ENCODE measurements around the gene CCL4. TPM values are rescaled to one million over a fixed set of nuclear protein-coding genes. Genes with fewer than 3 reads are reported as not detected.
"Not testable (repeated sequence)": the region's sequence is repeated elsewhere in the genome, so short reads cannot be mapped to it uniquely, and the experiment has no call there.

CCL4 gene
- total RNA-seq, 1 donor from 2014 or later = 0.40 TPM

DNA sequence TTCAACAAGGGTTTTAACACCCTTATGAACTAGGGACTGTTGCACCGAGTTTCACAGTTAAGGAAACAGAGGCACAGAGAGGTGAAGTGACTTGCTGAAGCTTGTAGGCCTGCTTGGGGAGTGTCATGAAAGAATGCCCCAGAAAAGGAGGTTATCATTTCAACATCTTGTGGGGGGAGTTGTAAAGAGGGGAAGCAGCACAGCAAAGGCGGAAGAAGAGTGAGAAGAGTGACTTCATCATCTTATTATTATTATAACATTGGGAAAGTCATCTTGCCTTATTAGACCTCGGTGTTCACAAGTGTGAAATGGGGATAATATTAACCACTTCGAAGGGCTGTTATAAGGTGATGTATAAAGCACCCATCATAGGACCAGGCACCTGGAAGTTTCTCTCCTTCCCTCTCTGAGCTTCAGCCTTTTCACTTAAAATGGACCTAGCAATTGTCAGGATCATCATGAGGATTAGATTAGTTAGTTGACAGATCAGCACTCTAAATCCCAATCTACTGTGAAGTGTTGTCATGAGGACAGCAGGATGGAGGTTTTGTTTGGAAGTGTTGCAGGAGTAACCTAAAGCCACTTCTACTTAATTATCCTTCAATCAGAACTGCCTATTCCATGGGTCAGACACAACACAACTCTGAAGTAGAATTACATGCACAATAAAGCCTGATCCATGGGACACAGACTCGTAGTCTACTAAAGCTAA, 2.3 kb downstream of the CCL4 start:
- no peak for DNase-seq (ENCODE audit: low read depth)
- H3K4me3 ChIP-seq (ENCODE audit: low read depth, low read length) = no peak overlapping the region
- TF ChIP-seq, protein P1, sequence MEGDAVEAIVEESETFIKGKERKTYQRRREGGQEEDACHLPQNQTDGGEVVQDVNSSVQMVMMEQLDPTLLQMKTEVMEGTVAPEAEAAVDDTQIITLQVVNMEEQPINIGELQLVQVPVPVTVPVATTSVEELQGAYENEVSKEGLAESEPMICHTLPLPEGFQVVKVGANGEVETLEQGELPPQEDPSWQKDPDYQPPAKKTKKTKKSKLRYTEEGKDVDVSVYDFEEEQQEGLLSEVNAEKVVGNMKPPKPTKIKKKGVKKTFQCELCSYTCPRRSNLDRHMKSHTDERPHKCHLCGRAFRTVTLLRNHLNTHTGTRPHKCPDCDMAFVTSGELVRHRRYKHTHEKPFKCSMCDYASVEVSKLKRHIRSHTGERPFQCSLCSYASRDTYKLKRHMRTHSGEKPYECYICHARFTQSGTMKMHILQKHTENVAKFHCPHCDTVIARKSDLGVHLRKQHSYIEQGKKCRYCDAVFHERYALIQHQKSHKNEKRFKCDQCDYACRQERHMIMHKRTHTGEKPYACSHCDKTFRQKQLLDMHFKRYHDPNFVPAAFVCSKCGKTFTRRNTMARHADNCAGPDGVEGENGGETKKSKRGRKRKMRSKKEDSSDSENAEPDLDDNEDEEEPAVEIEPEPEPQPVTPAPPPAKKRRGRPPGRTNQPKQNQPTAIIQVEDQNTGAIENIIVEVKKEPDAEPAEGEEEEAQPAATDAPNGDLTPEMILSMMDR (conservative IDR thresholded peaks at IDR 0.05; ENCODE audit: low read depth, low read length) = no peak

DNA sequence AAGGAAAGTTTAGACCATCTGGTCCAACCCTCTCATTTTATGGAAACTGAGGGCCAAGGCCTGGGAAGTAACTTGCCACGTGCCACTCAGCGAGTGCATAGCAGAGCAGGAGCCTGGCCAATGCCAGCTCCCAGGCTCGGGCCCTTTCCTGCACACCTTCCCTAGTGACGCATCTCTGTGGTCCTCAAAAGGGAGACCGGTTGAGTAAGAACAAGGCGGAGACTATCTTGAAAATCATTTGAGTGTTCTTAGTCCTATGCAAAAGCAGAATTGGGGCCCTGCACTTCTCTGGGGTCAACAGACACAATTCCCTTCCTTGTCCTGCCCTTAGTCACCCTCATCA, 2.8 kb downstream of the CCL4 start:
- H3K4me3 ChIP-seq (ENCODE audit: low read depth, low read length) = no peak overlapping the region
- DNase-seq (ENCODE audit: low read depth) = no peak
- TF ChIP-seq, protein P1 (conservative IDR thresholded peaks at IDR 0.05; ENCODE audit: low read depth, low read length) = no peak

DNA sequence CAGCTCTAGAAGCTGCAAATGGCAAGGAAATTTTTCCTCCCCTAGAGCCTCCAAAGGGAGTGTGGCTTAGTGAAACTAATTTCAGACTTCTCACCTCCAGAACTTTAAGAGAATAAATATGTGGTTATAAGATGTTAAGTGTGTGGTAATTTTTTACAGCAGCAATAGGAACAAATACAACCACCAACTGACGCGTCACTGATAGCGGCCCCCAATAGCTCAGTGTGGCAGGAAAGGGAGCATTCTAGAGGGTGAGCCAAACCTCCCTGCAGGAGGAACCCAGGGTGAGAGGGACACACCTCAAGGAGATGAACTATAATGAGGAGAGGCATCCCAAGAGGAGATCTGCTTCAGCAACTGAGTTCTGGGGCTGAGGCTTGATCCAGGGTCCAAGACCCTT, 4.0 kb downstream of the CCL4 start:
- TF ChIP-seq, protein P1 (conservative IDR thresholded peaks at IDR 0.05; ENCODE audit: low read depth, low read length) = no peak

DNA sequence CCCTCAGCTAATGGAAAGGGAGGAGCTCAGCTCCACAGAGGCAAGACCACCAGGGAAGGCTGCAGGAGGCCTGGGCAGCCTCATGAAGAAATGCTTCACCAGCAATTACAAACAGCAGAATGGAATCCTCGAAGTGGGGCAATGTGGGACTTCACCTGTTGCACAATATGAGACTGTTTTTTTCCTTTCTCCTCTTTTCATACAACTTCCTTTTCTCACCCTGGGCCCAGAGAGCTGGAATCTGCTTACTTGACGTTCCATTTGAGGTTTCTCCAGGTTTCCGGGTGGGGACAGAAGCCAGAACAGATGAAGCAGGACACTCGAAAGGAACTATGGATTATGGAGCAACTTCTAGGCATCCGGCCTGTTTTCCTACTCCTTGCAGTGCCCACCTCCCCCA, 4.6 kb downstream of the CCL4 start:
- H3K4me3 ChIP-seq (ENCODE audit: low read depth, low read length); DNase-seq (ENCODE audit: low read depth): not testable (repeated sequence)

More for the DNA sequence above, 4.0 kb downstream of the CCL4 start:
- DNase-seq (ENCODE audit: low read depth) = no peak
- no peak overlapping the region for H3K4me3 ChIP-seq (ENCODE audit: low read depth, low read length)

DNA sequence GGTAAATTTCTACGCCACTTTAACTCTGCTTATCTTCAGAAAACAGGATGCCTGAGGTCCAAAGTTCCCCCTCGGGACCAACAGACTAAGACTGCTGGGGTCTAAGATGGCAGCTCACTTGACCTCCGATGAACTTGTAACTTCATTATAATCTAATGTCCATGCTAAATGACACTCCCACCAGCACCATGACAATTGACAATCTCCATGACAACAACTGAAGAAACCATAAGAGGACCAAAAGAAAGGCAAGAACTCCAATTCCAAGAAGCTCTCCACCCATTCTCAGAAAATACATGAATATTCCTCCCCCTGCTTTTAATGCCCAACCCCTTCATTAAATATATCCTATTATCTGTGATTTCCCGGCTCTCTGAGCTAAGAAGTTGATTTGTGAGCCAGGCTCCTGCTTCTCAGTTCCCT, 7.5 kb downstream of the CCL4 start:
- TF ChIP-seq, protein P1 (conservative IDR thresholded peaks at IDR 0.05; ENCODE audit: low read depth, low read length) = no peak
- no peak overlapping the region for H3K4me3 ChIP-seq (ENCODE audit: low read depth, low read length)
- DNase-seq (ENCODE audit: low read depth) = no peak

DNA sequence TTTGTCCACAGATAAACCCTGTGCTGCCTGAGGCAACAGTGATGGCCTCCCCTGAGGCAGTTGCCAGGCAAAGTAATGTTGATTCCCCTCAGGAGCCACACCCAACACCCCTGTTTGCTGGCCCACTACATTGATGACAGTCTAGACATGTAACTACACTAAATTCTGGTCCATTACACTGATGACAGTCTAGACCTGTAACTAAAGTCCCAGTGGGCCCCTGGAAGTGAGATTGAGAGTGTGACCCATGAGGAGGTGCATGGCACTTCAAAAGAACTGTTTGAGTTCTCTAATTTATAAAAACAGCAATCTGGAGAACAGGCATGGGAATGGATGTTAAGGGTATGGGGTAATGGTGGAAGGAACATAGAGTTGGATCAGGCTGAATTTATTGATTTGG, 8.9 kb downstream of the CCL4 start:
- TF ChIP-seq, protein P1 (conservative IDR thresholded peaks at IDR 0.05; ENCODE audit: low read depth, low read length) = no peak
- no peak overlapping the region for H3K4me3 ChIP-seq (ENCODE audit: low read depth, low read length)
- DNase-seq (ENCODE audit: low read depth) = no peak

DNA sequence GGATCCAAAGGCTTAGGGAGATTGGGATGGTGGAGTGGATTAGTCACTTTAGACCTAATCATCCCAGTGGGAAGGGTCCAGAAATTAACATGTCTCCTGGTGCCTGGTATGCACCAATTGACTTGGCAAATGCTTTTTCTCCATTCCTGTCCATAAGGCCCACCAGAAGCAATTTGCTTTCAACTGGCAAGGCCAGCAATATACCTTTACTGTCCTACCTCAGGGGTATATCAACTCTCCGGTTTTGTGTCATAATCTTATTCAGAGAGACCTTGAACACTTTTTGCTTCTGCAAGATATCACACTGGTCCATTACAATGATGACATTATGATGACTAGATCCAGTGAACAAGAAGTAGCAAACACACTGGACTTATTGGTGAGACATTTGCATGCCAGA, 9.5 kb downstream of the CCL4 start:
- not testable (repeated sequence) for H3K4me3 ChIP-seq (ENCODE audit: low read depth, low read length); DNase-seq (ENCODE audit: low read depth)

DNA sequence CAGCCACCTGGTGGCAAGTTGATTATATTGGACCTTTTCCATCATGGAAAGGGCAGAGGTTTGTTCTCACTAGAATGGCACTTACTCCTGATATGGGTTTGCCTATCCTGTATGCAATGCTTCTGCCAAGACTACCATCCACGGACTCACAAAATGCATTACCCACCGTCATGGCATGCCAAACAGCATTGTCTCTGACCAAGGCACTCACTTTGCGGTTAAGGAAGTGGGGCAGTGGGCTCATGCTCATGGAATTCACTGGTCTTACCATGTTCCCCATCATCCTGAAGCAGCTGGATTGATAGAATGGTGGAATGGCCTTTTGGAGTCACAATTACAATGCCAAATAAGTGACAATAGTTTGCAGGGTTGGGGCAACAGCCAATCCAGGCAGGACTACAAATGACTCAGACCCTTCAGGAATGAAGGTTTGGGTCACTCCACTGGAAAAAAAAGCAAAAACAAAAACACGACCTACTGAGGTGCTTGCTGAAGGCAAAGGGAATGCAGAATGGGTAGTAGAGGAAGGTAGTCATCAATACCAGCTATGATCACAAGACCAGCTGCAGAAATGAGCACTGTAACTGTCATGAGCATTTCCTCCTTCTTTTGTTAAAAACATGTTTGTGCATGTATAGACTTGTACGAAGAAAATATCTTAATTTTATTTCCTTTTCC, 11.5 kb downstream of the CCL4 start:
- not testable (repeated sequence) for DNase-seq (ENCODE audit: low read depth); H3K4me3 ChIP-seq (ENCODE audit: low read depth, low read length)

DNA sequence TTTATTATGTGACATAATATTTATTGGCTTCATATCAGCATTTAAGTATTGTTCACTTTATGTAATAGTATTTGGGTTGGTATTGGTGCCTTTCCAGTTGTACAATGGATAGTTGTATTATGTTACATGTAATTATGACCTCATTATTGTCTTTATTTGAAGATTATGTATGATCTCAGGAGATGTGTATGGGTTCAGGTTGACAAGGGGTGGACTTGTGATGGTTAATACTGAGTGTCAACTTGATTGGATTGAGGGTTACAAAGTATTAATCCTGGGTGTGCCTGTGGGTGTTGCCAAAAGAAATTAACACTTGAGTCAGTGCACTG, 12.0 kb downstream of the CCL4 start:
- not testable (repeated sequence) for DNase-seq (ENCODE audit: low read depth); H3K4me3 ChIP-seq (ENCODE audit: low read depth, low read length)

Measured in epithelial cell of proximal tubule (primary cell).